GM12878 (cell line): ENCODE data around the gene C1QTNF1.

Experiments
- CHD4 ChIP-seq: fragments of 200-600 bp; sonication (generic); IDR thresholded peaks from 2 replicates; pipeline ENCODE4 v1.6.1; 2016; ENCODE audit warnings: mild to moderate bottlenecking
- EZH2 ChIP-seq: IDR thresholded peaks from 2 replicates; pipeline ENCODE4 v1.6.1; 2012; ENCODE audit warnings: low read depth, mild to moderate bottlenecking, control low read depth, inconsistent platforms, low read length, borderline replicate concordance; ENCODE audit not compliant: control insufficient read depth
- PML ChIP-seq: IDR thresholded peaks from 2 replicates; pipeline ENCODE4 v1.6.1; 2012; ENCODE audit warnings: low read length, inconsistent platforms
- SP1 ChIP-seq: IDR thresholded peaks from one replicate; pipeline ENCODE4 v1.6.1; 2011; ENCODE audit warnings: low read depth, low read length
- ZBTB40 ChIP-seq: fragments of 450-650 bp; IDR thresholded peaks from 2 replicates; pipeline ENCODE4 v1.6.1; 2016; ENCODE audit warnings: mild to moderate bottlenecking, moderate library complexity, borderline replicate concordance
- TF ChIP-seq, protein P1 (sequence below): IDR thresholded peaks from 2 replicates; pipeline ENCODE4 v1.6.1; 2012; ENCODE audit warnings: mild to moderate bottlenecking, low read depth, low read length

GRCh38 chr17:79019261-79019631 lies 4.7 kb upstream of the C1QTNF1 start:
- TF ChIP-seq SP1 = no peak
- TF ChIP-seq PML = no peak
- no peak for TF ChIP-seq ZBTB40
- TF ChIP-seq, protein P1, sequence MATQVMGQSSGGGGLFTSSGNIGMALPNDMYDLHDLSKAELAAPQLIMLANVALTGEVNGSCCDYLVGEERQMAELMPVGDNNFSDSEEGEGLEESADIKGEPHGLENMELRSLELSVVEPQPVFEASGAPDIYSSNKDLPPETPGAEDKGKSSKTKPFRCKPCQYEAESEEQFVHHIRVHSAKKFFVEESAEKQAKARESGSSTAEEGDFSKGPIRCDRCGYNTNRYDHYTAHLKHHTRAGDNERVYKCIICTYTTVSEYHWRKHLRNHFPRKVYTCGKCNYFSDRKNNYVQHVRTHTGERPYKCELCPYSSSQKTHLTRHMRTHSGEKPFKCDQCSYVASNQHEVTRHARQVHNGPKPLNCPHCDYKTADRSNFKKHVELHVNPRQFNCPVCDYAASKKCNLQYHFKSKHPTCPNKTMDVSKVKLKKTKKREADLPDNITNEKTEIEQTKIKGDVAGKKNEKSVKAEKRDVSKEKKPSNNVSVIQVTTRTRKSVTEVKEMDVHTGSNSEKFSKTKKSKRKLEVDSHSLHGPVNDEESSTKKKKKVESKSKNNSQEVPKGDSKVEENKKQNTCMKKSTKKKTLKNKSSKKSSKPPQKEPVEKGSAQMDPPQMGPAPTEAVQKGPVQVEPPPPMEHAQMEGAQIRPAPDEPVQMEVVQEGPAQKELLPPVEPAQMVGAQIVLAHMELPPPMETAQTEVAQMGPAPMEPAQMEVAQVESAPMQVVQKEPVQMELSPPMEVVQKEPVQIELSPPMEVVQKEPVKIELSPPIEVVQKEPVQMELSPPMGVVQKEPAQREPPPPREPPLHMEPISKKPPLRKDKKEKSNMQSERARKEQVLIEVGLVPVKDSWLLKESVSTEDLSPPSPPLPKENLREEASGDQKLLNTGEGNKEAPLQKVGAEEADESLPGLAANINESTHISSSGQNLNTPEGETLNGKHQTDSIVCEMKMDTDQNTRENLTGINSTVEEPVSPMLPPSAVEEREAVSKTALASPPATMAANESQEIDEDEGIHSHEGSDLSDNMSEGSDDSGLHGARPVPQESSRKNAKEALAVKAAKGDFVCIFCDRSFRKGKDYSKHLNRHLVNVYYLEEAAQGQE = no peak
- TF ChIP-seq CHD4 = no peak
- no peak for TF ChIP-seq EZH2
